HepG2 (cell line): ENCODE data around the gene MAP3K8. TPM values are rescaled to one million over a fixed set of nuclear protein-coding genes. Genes with fewer than 3 reads are reported as not detected.

ENCODE experiments used
- IRF9 ChIP-seq: sonication (generic); formaldehyde crosslinking; IDR thresholded peaks from 2 replicates; pipeline ENCODE4 v1.8.0; 2022; ENCODE audit warnings: missing genetic modification reagents, mild to moderate bottlenecking, borderline replicate concordance
- LBX2 ChIP-seq: sonication (generic); formaldehyde crosslinking; IDR thresholded peaks from 2 replicates; pipeline ENCODE4 v1.5.0; 2020; ENCODE audit warnings: missing genetic modification reagents, mild to moderate bottlenecking, borderline replicate concordance
- MLX ChIP-seq: IDR thresholded peaks from 2 replicates; pipeline ENCODE4 v1.6.1; 2016
- MTERF4 ChIP-seq: sonication (generic); formaldehyde crosslinking; IDR thresholded peaks from 2 replicates; pipeline ENCODE4 v1.8.0; 2023; ENCODE audit warnings: mild to moderate bottlenecking, missing genetic modification reagents
- PLRG1 ChIP-seq: fragments of 450-650 bp; conservative IDR thresholded peaks from 2 replicates; pipeline ENCODE4 v1.6.1; 2016
- RFXAP ChIP-seq: sonication (generic); formaldehyde crosslinking; IDR thresholded peaks from 2 replicates; pipeline ENCODE4 v1.4.0; 2020; ENCODE audit warnings: missing genetic modification reagents, borderline replicate concordance
- SNAPC4 ChIP-seq: sonication (generic); formaldehyde crosslinking; IDR thresholded peaks from 2 replicates; pipeline ENCODE4 v1.4.0; 2020; ENCODE audit warnings: mild to moderate bottlenecking, missing genetic modification reagents
- ZKSCAN5 ChIP-seq: sonication (generic); formaldehyde crosslinking; IDR thresholded peaks from 2 replicates; pipeline ENCODE4 v1.5.1; 2020; ENCODE audit warnings: mild to moderate bottlenecking, missing genetic modification reagents
- ZNF263 ChIP-seq: sonication (generic); formaldehyde crosslinking; IDR thresholded peaks from 2 replicates; pipeline ENCODE4 v1.4.0; 2020; ENCODE audit warnings: missing genetic modification reagents
- ZNF629 ChIP-seq: sonication (generic); formaldehyde crosslinking; conservative IDR thresholded peaks from 2 replicates; pipeline ENCODE4 v1.5.0; 2020; ENCODE audit warnings: missing genetic modification reagents
- ZNF646 ChIP-seq: sonication (generic); formaldehyde crosslinking; IDR thresholded peaks from 2 replicates; pipeline ENCODE4 v1.9.0; 2021; ENCODE audit warnings: mild to moderate bottlenecking, missing genetic modification reagents
- ZNF749 ChIP-seq: sonication (generic); formaldehyde crosslinking; IDR thresholded peaks from 2 replicates; pipeline ENCODE4 v1.8.0; 2022; ENCODE audit warnings: mild to moderate bottlenecking, missing genetic modification reagents, moderate library complexity, borderline replicate concordance
- polyA plus RNA-seq, 8 experiments: library from polyadenylated mRNA; depleted of rRNA in 3 of 8; stranded (reverse) in 7 of 8; unstranded in 1 of 8; fragments of >200 nt; fragmentation: Illumina TruSeq in 4 of 8; extraction: Trizol in 4 of 8; gene quantifications; 2 replicates each; pipeline versions ENCODE4 v1.2.1 to v1.2.3, GENCODE V29; 2011 to 2016; ENCODE audit warnings: low read depth in 4 of 8, missing spikeins in 1 of 8, mixed read lengths in 1 of 8; ENCODE audit not compliant: insufficient read depth in 1 of 8
- total RNA-seq, 5 experiments: library from RNA; depleted of rRNA; stranded (reverse); fragments of >200 nt; fragmentation: Illumina TruSeq; extraction: Trizol; gene quantifications; 2 replicates each; pipeline ENCODE4 v1.2.3, GENCODE V29; 2016; ENCODE audit warnings: low read depth in 1 of 5

The MAP3K8 gene
- total and polyA plus RNA-seq, 2 of the 13 experiments (the other 11 are each of a cell fraction or from before 2014, with no cell fraction given), result 19.3 to 37.9 TPM

- TF ChIP-seq SNAPC4 (CRISPR knock-in tag) (no peak), IRF9 (CRISPR knock-in tag) (peak; percentile 67; the same call in 1 of the 2 replicates), PLRG1 (no peak), LBX2 (CRISPR knock-in tag) (no peak), ZNF629 (CRISPR knock-in tag) (peak; percentile 43; the same call in 1 of the 2 replicates), MLX (CRISPR knock-in tag) (no peak), RFXAP (CRISPR knock-in tag) (0 out of 2 replicates have a peak, but pooled peaks have one; percentile 37), ZKSCAN5 (CRISPR knock-in tag) (0 out of 2 replicates have a peak, but pooled peaks have one; percentile 41), ZNF646 (CRISPR knock-in tag) (peak; percentile 71), MTERF4 (CRISPR knock-in tag) (peak; percentile 89; the same call in 1 of the 2 replicates), ZNF749 (CRISPR knock-in tag) (peak; percentile 87), ZNF263 (CRISPR knock-in tag) (peak; percentile 99)
Observed at GRCh38 chr10:30434273-30435072, 489 bp downstream of the MAP3K8 start (continued).
